HUES64 (cell line): Measurements from ENCODE around the gene HPCAL1.

Experiments
- H3K27ac ChIP-seq: 2 replicates; pipeline ENCODE4 v1.7.0; 2013; ENCODE audit warnings: low read depth, low read length, inconsistent platforms
- H3K27me3 ChIP-seq: 2 replicates; pipeline ENCODE4 v1.6.1; 2013; ENCODE audit warnings: mild to moderate bottlenecking, low read length; ENCODE audit not compliant: insufficient read depth
- H3K36me3 ChIP-seq: 2 replicates; pipeline ENCODE4 v1.6.1; 2013; ENCODE audit warnings: mild to moderate bottlenecking, low read length; ENCODE audit not compliant: insufficient read depth
- H3K4me1 ChIP-seq: 2 replicates; pipeline ENCODE4 v1.6.1; 2013; ENCODE audit warnings: mild to moderate bottlenecking, low read length, moderate library complexity; ENCODE audit not compliant: insufficient read depth
- H3K4me3 ChIP-seq: 2 replicates; pipeline ENCODE4 v1.5.1; 2013; ENCODE audit warnings: mild to moderate bottlenecking, low read length, moderate library complexity
- H3K9ac ChIP-seq: 2 replicates; pipeline ENCODE4 v1.6.1; 2013; ENCODE audit warnings: mild to moderate bottlenecking, low read depth, low read length
- H3K9me3 ChIP-seq: 2 replicates; pipeline ENCODE4 v1.6.1; 2013; ENCODE audit warnings: low read depth, low read length; ENCODE audit not compliant: insufficient read depth
- WGBS: fragments of 150-250, 120-280 bp; methylation state at CpG from one replicate; pipeline ENCODE4 v1.1.7; 2013; ENCODE audit warnings: missing lambda C conversion rate; 5-methylcytosine and 5-hydroxymethylcytosine counted together

HPCAL1 gene

GRCh38 chr2:10471046-10471571 lies 168.4 kb downstream of the HPCAL1 start:
- Histone ChIP-seq H3K36me3 (no peaks in the 10 kb centered on the region), H3K4me3 (no peak overlapping the region), H3K27ac (no peak overlapping the region), H3K4me1 (no peaks in the 10 kb centered on the region), H3K9ac (no peak overlapping the region), H3K9me3 (no peaks in the 10 kb centered on the region), H3K27me3 (no peaks in the 10 kb centered on the region)
- WGBS, result 68% methylated on average over 15 of the region's 15 CpGs

- Histone ChIP-seq H3K27ac (no peak overlapping the region), H3K27me3 (no peaks in the 10 kb centered on the region), H3K9ac (no peak overlapping the region), H3K4me3 (no peak overlapping the region), H3K36me3 (no peaks in the 10 kb centered on the region), H3K9me3 (no peaks in the 10 kb centered on the region), H3K4me1 (no peaks in the 10 kb centered on the region)
- WGBS, result 92% methylated on average over 2 of the region's 2 CpGs
These were observed 169.3 kb downstream of the HPCAL1 start for GRCh38 chr2:10471955-10472354.

- Histone ChIP-seq H3K9ac (no peak overlapping the region), H3K4me3 (no peak overlapping the region), H3K9me3 (no peaks in the 10 kb centered on the region), H3K27ac (no peak overlapping the region), H3K27me3 (no peaks in the 10 kb centered on the region), H3K4me1 (peaks cover 4% of the 10 kb centered on the region; the same call in 1 of the 2 replicates), H3K36me3 (no peaks in the 10 kb centered on the region)
- 87% methylated on average over 5 of the region's 5 CpGs for WGBS
These were observed 170.5 kb downstream of the HPCAL1 start for GRCh38 chr2:10473121-10473756.

GRCh38 chr2:10475221-10475722 lies 172.6 kb downstream of the HPCAL1 start:
- Histone ChIP-seq H3K27me3 (no peaks in the 10 kb centered on the region), H3K9me3 (no peaks in the 10 kb centered on the region), H3K9ac (no peak overlapping the region), H3K4me3 (no peak overlapping the region), H3K27ac (no peak overlapping the region), H3K4me1 (peaks cover 4% of the 10 kb centered on the region; the same call in 1 of the 2 replicates), H3K36me3 (no peaks in the 10 kb centered on the region)
- WGBS, result 94% methylated on average over 21 of the region's 21 CpGs

GRCh38 chr2:10475811-10476660 lies 173.3 kb downstream of the HPCAL1 start:
- Histone ChIP-seq H3K9ac (no peak overlapping the region), H3K27me3 (no peaks in the 10 kb centered on the region)
- WGBS, result 91% methylated on average over 22 of the region's 22 CpGs

GRCh38 chr2:10476723-10477442 lies 174.2 kb downstream of the HPCAL1 start:
- H3K4me1 ChIP-seq, result peaks cover 4% of the 10 kb centered on the region; the same call in 1 of the 2 replicates
- 85% methylated on average over 11 of the region's 12 CpGs for WGBS
- no peaks in the 10 kb centered on the region for H3K36me3 ChIP-seq
- H3K9ac ChIP-seq, result no peak overlapping the region
- H3K27ac ChIP-seq, result no peak overlapping the region
- H3K4me3 ChIP-seq, result no peak overlapping the region
- no peaks in the 10 kb centered on the region for H3K9me3 ChIP-seq
- H3K27me3 ChIP-seq, result no peaks in the 10 kb centered on the region

More at GRCh38 chr2:10475811-10476660, 173.3 kb downstream of the HPCAL1 start:
- no peak overlapping the region for H3K4me3 ChIP-seq
- no peaks in the 10 kb centered on the region for H3K36me3 ChIP-seq
- no peak overlapping the region for H3K27ac ChIP-seq
- H3K9me3 ChIP-seq, result no peaks in the 10 kb centered on the region
- peaks cover 4% of the 10 kb centered on the region; the same call in 1 of the 2 replicates for H3K4me1 ChIP-seq
